Vagina (tissue), 2 donors: ENCODE measurements around the gene NSMCE4A.
"Not testable (repeated sequence)": the region's sequence is repeated elsewhere in the genome, so short reads cannot be mapped to it uniquely, and the experiment has no call there.

Experiments used
- POLR2A ChIP-seq, 2 donors: fragments of 450-650 bp; IDR thresholded peaks; one replicate each; pipeline ENCODE4 v1.6.1; 2017; ENCODE audit warnings: antibody characterized with exemption in 2 of 2, mild to moderate bottlenecking in 2 of 2, moderate library complexity in 2 of 2
- TF ChIP-seq, protein P1 (sequence below), 3 experiments: fragments of 450-650 bp in 2 of 3; fragments of 200-600 bp in 1 of 3; sonication (generic) in 1 of 3; IDR thresholded peaks; one replicate each; pipeline ENCODE4 v1.5.1; 2017 to 2019; ENCODE audit warnings: antibody characterized with exemption in 3 of 3, mild to moderate bottlenecking in 2 of 3, moderate library complexity in 2 of 3

DNA sequence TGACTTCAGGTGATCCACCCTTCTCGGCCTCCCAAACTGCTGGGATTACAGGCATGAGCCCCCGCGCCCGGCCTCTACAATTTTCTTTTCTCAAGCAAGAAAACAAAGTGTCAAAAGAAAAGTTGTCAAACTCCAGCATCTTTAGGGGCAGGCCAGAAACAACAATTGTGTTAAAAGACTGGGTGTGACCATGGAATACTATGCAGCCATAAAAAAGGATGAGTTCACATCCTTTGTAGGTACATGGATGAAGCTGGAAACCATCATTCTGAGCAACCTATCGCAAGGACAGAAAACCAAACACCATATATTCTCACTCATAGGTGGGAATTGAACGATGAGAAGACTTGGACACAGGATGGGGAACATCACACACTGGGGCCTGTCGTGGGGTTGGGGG lies 48.2 kb upstream of the NSMCE4A start:
- TF ChIP-seq, protein P1, sequence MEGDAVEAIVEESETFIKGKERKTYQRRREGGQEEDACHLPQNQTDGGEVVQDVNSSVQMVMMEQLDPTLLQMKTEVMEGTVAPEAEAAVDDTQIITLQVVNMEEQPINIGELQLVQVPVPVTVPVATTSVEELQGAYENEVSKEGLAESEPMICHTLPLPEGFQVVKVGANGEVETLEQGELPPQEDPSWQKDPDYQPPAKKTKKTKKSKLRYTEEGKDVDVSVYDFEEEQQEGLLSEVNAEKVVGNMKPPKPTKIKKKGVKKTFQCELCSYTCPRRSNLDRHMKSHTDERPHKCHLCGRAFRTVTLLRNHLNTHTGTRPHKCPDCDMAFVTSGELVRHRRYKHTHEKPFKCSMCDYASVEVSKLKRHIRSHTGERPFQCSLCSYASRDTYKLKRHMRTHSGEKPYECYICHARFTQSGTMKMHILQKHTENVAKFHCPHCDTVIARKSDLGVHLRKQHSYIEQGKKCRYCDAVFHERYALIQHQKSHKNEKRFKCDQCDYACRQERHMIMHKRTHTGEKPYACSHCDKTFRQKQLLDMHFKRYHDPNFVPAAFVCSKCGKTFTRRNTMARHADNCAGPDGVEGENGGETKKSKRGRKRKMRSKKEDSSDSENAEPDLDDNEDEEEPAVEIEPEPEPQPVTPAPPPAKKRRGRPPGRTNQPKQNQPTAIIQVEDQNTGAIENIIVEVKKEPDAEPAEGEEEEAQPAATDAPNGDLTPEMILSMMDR (IDR thresholded peaks at IDR 0.05) = not testable (repeated sequence)
- TF ChIP-seq POLR2A (IDR thresholded peaks at IDR 0.05) = not testable (repeated sequence)
